Measurements from ENCODE around the gene CNGB1.
"Not testable (repeated sequence)": the region's sequence is repeated elsewhere in the genome, so short reads cannot be mapped to it uniquely, and the experiment has no call there.

Gene CNGB1

GRCh38 chr16:57970970-57971369 is at the start of gene CNGB1:
Gene CNGB1 (minus strand): TSS chr16:57971128. CDS start chr16:57967286, 3,842 bp downstream.
- no peak for DNase-seq (ENCODE audit: low read depth, low spot score)

DNA sequence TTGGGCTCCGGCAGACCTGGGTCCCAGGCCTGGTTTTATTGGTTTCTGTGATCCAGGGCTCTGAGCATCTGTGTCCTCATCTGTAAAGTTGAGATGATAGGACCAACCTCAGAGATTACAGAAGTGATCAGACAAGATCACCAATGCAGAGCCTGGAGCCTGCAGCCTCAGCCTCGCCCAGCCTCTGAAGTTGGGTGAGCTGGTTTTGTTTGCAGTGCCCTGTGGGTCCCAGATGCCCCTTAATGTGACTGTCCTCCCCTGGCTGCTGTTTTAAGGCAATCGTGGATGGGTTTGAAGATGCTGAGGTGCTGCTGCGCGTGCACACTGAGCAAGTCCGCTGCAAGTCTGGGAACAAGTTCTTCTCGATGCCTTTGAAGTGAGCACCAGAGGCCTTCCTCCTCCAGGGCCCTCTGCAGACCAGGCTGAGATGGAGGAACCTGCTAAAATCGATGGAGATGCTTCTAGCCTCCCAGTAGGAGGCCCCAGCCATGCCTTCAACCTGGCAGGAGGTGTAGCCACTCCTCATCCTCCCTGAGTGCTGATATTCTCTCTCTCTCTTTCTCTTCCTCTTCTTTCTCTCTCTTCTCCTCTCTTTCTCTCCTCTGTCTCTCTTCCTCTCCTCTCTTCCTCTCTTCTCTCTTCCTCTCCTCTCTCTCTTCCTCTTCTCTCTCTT is 49.1 kb upstream of the CNGB1 start:
- DNase-seq (ENCODE audit: low read depth, low spot score), result no peak

DNA sequence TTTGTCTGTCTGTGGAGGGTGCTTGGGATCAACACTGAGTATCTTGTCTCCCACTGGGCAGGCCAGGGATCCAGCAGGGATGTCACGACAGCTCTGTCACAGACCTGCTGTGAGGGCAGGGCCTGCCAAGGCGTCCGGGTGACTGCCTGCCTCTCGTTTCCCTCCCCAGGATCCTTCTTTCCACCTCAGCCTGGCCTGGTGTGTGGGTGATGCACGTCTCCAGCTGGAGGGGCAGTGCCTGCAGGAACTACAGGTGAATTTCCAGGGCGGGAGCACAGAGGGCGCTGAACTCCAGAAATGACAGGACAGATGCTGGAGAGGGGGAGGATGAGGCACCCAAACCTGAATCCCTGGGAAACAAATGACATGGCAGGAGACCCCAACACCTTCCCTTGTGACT is 47.9 kb upstream of the CNGB1 start:
- DNase-seq (ENCODE audit: low read depth, low spot score), result no peak

GRCh38 chr16:58016840-58017446 is 46.0 kb upstream of the CNGB1 start:
- DNase-seq (ENCODE audit: low read depth, low spot score), result no peak

- no peak for DNase-seq (ENCODE audit: low read depth, low spot score)
These were observed 42.5 kb upstream of the CNGB1 start for GRCh38 chr16:58013201-58013956.

DNA sequence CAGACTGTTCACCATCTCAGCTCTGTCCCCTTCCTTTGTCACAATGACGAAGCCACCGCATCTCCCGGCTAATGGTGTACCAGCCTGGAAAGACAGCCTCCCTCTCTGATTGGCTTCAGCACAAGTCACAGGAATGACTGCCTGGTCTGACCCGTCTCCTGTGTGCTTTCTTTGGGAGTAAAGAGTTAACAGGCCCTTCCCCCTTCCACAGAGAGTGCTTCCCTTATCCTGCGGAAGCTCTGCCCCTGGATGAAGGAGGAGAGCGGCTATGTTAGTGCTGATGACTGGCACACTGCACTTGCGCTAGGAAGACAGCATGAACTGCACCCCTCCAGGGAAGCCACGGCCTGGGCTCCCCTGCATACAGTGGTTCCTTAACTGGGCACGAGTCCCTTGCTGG is 41.6 kb upstream of the CNGB1 start:
- DNase-seq (ENCODE audit: low read depth, low spot score), result no peak

GRCh38 chr16:58011652-58012051 is 40.7 kb upstream of the CNGB1 start:
- no peak for DNase-seq (ENCODE audit: low read depth, low spot score)

GRCh38 chr16:58010886-58011285 is 40.0 kb upstream of the CNGB1 start:
- no peak for DNase-seq (ENCODE audit: low read depth, low spot score)

DNA sequence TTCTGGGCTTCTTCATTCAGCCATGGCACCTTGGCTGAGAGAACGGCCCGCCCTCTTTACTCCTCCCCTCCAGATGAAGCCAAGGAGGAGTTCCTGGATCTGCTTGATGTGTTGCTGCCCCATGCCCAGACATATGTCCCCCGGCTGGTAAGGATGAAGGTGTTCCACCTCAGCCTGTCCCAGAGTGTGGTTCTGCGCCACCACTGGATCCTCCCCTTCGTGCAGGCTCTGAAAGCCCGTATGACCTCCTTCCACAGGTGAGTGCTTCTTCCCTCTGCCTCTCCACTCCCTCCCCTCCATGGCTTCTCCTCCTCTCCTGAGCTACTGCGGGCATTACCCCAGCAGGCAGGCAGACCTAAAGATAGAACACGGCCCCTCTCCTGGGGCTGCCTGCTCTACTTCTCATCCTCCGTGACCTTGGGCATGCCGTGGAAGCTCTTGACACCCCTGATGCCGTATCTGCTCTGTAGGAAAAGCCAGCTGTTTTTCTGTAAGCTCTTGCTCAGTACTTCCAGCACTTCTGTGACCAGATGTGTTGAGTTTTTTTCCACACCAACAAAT is 39.0 kb upstream of the CNGB1 start:
- DNase-seq (ENCODE audit: low read depth, low spot score), result no peak

DNA sequence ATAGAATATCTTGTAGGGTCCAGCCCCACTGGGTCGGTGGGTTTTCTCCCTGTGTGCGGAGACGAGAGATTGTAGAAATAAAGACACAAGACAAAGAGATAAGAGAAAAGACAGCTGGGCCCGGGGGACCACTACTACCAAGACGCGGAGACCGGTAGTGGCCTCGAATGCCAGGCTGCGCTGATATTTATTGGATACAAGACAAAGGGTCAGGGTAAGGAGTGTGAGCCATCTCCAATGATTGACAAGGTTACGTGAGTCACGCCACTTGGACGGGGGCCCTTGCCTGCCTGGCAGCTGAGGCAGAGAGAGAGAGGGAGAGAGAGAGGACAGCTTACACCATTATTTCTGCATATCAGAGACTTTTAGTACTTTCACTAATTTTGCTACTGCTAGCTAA is 33.8 kb upstream of the CNGB1 start:
- not testable (repeated sequence) for DNase-seq (ENCODE audit: low read depth, low spot score)

DNA sequence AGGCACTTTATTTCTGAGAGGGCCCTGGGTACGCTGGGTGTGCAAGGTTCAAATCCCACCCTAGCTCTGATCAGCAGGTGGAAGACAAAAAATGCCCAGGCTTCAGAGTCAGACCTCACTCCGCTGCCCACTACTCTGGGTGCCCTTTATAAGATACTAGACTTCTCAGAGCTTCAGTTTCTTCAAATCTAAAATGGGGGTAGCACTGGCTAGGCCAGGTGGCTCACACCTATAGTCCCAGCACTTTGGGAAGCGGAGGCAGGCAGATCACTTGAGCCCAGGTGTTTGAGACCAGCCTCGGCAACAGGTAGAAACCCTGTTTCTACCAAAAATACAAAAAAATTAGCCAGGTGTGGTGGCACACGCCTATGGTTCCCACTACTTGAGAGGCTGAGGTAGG is 32.0 kb upstream of the CNGB1 start:
- DNase-seq (ENCODE audit: low read depth, low spot score), result no peak

GRCh38 chr16:58002416-58002800 is 31.5 kb upstream of the CNGB1 start:
- DNase-seq (ENCODE audit: low read depth, low spot score), result no peak

DNA sequence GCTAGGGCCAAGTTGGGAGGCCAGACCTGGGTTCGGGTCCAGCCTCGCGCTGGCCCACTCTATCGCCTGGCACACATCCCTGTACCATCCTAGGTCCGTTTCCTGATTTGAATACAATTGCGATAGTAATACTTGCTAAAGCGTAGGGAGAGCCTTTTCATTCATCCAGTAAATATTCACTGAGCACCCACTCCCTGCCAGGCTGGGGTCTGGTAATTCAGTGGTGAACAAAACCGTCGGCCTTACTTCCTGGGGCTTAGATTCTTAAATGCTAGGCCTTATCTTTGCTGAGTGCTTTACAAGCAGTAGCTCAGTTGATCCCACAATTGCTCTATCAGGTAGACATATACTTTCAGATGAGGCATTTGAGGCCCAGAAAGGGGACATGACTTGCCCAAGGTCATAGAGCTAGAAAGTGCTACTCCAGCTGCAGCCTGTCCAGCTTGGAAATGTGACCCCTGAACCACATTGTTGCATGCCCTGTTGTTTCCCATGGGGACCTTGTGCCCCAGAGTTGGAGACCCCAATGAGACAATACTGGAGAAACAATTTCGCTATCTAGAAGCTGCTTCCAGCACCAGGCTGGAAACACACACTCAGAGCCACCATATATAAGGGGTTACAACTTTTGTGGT is 31.0 kb upstream of the CNGB1 start:
- no peak for DNase-seq (ENCODE audit: low read depth, low spot score)

DNA sequence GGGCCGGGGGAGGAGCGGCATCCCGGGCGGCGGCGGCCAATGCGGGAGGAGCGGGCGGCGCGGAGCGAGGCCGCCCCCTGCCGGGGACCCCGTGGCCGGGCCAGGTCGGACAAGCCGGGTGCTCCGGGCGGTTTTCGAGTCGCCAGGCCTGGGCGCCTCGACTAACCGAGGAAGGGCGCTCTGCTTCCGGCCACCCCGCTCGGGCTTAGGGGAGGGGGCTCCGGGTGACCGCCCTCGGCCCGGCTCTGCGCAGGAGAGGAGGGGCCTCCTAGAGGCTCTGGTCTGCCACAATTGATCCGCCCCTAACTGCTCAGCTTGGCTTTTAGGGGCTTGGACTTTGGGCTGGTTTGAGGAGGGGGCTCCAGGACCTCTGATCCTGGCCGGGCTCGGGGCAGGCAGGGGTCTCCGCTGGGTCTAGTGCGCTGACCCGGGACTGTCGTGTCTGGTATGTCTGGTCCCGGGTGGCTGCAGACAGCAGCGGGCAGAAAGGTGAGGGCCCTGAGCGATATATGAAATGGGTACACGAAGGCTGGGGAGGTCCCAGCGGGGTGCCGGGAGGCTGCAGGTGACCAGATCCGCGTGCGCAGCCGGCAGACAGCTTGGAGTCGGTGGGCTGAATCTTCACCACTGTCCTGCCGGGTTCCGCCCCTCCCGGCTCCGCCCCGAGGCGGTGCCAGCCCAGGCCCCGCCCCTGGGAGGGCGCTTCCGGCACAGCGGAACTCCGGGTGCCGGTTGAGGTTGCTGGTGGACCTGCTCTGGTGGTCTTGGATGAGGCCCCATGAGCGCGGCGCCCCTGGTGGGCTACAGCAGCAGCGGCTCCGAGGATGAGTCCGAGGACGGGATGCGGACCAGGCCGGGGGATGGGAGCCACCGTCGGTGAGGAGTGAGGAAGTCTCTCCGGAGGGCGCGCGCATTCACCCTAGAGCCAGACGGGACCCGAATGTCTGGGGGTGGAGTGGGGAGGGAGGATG is 30.1 kb upstream of the CNGB1 start, which contains the start of gene USB1:
Gene USB1, plus strand, starts transcription at position 702 of the 971 bp plus-strand sequence. Its CDS starts 77 bp downstream, at position 779.
- DNase-seq (ENCODE audit: low read depth, low spot score), result peak; percentile 41

- DNase-seq (ENCODE audit: low read depth, low spot score), result no peak
These were observed 29.2 kb upstream of the CNGB1 start, which contains the start of gene ZNF319 for GRCh38 chr16:57999971-58000705. Gene ZNF319 (minus strand): TSS chr16:58000672. CDS start chr16:57998265, 2,407 bp downstream.

- no peak for DNase-seq (ENCODE audit: low read depth, low spot score)
These were observed 28.5 kb upstream of the CNGB1 start for GRCh38 chr16:57999366-57999970.

GRCh38 chr16:57998992-57999365 is 28.1 kb upstream of the CNGB1 start:
- no peak for DNase-seq (ENCODE audit: low read depth, low spot score)

- no peak for DNase-seq (ENCODE audit: low read depth, low spot score)
These were observed 27.6 kb upstream of the CNGB1 start for GRCh38 chr16:57998486-57998885.

GRCh38 chr16:57997528-57998265 is 26.8 kb upstream of the CNGB1 start:
- no peak for DNase-seq (ENCODE audit: low read depth, low spot score)
